Liver (tissue), 9 donors: Measurements from ENCODE around the gene PRDM10. TPM values are rescaled to one million over a fixed set of nuclear protein-coding genes. Genes with fewer than 3 reads are reported as not detected.

ENCODE experiments used
- DNase-seq: peaks from one replicate; pipeline ENCODE4 v3.0.0-alpha.2; 2017; ENCODE audit warnings: low spot score
- H3K27ac ChIP-seq, 2 donors: one replicate each; pipeline ENCODE4 v1.7.0; 2013; ENCODE audit warnings: inconsistent platforms in 2 of 2, low read length in 2 of 2, control low read depth in 1 of 2, low read depth in 1 of 2, mild to moderate bottlenecking in 1 of 2
- H3K27me3 ChIP-seq, 4 donors: one replicate each; pipeline versions ENCODE4 v1.6.1 to v1.7.0; 2013; ENCODE audit warnings: low read length in 3 of 4, inconsistent platforms in 1 of 4, mild to moderate bottlenecking in 1 of 4, moderate library complexity in 1 of 4; ENCODE audit not compliant: control insufficient read depth in 4 of 4, insufficient read depth in 4 of 4
- H3K36me3 ChIP-seq, 4 donors: one replicate each; pipeline versions ENCODE4 v1.6.1 to v1.7.0; 2013; ENCODE audit warnings: low read length in 3 of 4, mild to moderate bottlenecking in 3 of 4, low read depth in 1 of 4, moderate library complexity in 1 of 4; ENCODE audit not compliant: control insufficient read depth in 4 of 4, insufficient read depth in 3 of 4
- H3K4me1 ChIP-seq, 4 donors: one replicate each; pipeline versions ENCODE4 v1.6.1 to v1.7.0; 2013; ENCODE audit warnings: low read length in 3 of 4, mild to moderate bottlenecking in 3 of 4, moderate library complexity in 1 of 4; ENCODE audit not compliant: control insufficient read depth in 4 of 4, insufficient read depth in 4 of 4
- H3K4me3 ChIP-seq, 3 donors: one replicate each; pipeline versions ENCODE4 v1.6.1 to v1.7.0; 2013; ENCODE audit warnings: low read length in 3 of 3, control low read depth in 1 of 3, low read depth in 1 of 3, mild to moderate bottlenecking in 1 of 3
- H3K9ac ChIP-seq, 2 donors: one replicate each; pipeline ENCODE4 v1.7.0; 2013; ENCODE audit warnings: low read length in 2 of 2, mild to moderate bottlenecking in 2 of 2, moderate library complexity in 2 of 2, control low read depth in 1 of 2, low read depth in 1 of 2
- H3K9me3 ChIP-seq, 4 donors: one replicate each; pipeline versions ENCODE4 v1.6.1 to v1.7.0; 2013; ENCODE audit warnings: low read length in 3 of 4; ENCODE audit not compliant: control insufficient read depth in 4 of 4
- EGR1 ChIP-seq, 2 donors: IDR thresholded peaks; 2 replicates each; pipeline ENCODE4 v1.6.1; 2016 to 2018; ENCODE audit warnings: antibody characterized with exemption in 2 of 2, low read depth in 2 of 2
- FOXA1 ChIP-seq: IDR thresholded peaks from 2 replicates; pipeline ENCODE4 v1.6.1; 2016; ENCODE audit warnings: antibody characterized with exemption
- FOXA2 ChIP-seq: IDR thresholded peaks from 2 replicates; pipeline ENCODE4 v1.6.1; 2016; ENCODE audit warnings: antibody characterized with exemption
- GABPA ChIP-seq, 2 donors: IDR thresholded peaks in 1 of 2; conservative IDR thresholded peaks in 1 of 2; 2 replicates each; pipeline ENCODE4 v1.6.1; 2016; ENCODE audit warnings: antibody characterized with exemption in 2 of 2, mild to moderate bottlenecking in 1 of 2, moderate library complexity in 1 of 2
- HNF4A ChIP-seq, 2 donors: conservative IDR thresholded peaks; 2 replicates each; pipeline ENCODE4 v1.6.1; 2016; ENCODE audit warnings: antibody characterized with exemption in 2 of 2, mild to moderate bottlenecking in 2 of 2
- HNF4G ChIP-seq: IDR thresholded peaks from 2 replicates; pipeline ENCODE4 v1.6.1; 2016; ENCODE audit warnings: antibody characterized with exemption
- JUND ChIP-seq, 2 donors: IDR thresholded peaks; 2 replicates each; pipeline ENCODE4 v1.6.1; 2016; ENCODE audit warnings: antibody characterized with exemption in 2 of 2
- NR2F2 ChIP-seq: IDR thresholded peaks from 2 replicates; pipeline ENCODE4 v1.6.1; 2016; ENCODE audit warnings: antibody characterized with exemption
- RAD21 ChIP-seq, 2 donors: IDR thresholded peaks; 2 replicates each; pipeline ENCODE4 v1.6.1; 2016; ENCODE audit warnings: antibody characterized with exemption in 2 of 2, mild to moderate bottlenecking in 2 of 2
- RXRA ChIP-seq, 2 donors: IDR thresholded peaks; 2 replicates each; pipeline ENCODE4 v1.6.1; 2017 to 2018; ENCODE audit warnings: antibody characterized with exemption in 2 of 2, mild to moderate bottlenecking in 1 of 2
- SP1 ChIP-seq: IDR thresholded peaks from 2 replicates; pipeline ENCODE4 v1.6.1; 2018; ENCODE audit warnings: antibody characterized with exemption, mild to moderate bottlenecking
- TAF1 ChIP-seq: conservative IDR thresholded peaks from 2 replicates; pipeline ENCODE4 v1.6.1; 2016; ENCODE audit warnings: antibody characterized with exemption, mild to moderate bottlenecking
- YY1 ChIP-seq: IDR thresholded peaks from 2 replicates; pipeline ENCODE4 v1.6.1; 2016; ENCODE audit warnings: antibody characterized with exemption, mild to moderate bottlenecking
- WGBS: extraction: QIAGEN DNeasy Blood & Tissue Kit; methylation state at CpG from one replicate; pipeline ENCODE4 v1.1.7; 2013; 5-methylcytosine and 5-hydroxymethylcytosine counted together
- polyA plus RNA-seq, 2 donors: library from polyadenylated mRNA; stranded (reverse) in 1 of 2; unstranded in 1 of 2; fragments of 200-250 nt in 1 of 2; fragments of >200 nt in 1 of 2; fragmentation: Nextera tagmentation in 1 of 2; extraction: Ambion mirVana in 1 of 2; gene quantifications; one replicate each; pipeline versions ENCODE4 v1.2.1 to v1.2.3, GENCODE V29; 2013 to 2015
- total RNA-seq, 2 donors: library from RNA; depleted of rRNA; stranded (reverse); fragments of >200 nt; gene quantifications; one replicate each; pipeline ENCODE4 v1.2.3, GENCODE V29; 2014
- TF ChIP-seq, protein P1 (sequence below): IDR thresholded peaks from 2 replicates; pipeline ENCODE4 v1.6.1; 2016; ENCODE audit warnings: antibody characterized with exemption, mild to moderate bottlenecking
- TF ChIP-seq, protein P2 (sequence below): IDR thresholded peaks from 2 replicates; pipeline ENCODE4 v1.6.1; 2016; ENCODE audit warnings: antibody characterized with exemption
- TF ChIP-seq, protein P3 (sequence below): IDR thresholded peaks from 2 replicates; pipeline ENCODE4 v1.6.1; 2016; ENCODE audit warnings: antibody characterized with exemption
- TF ChIP-seq, protein P4 (sequence below): fragments of 150-350 bp; IDR thresholded peaks from 2 replicates; pipeline ENCODE4 v1.5.1; 2017; ENCODE audit warnings: improper control_type of control experiment, low read depth, low read length; ENCODE audit not compliant: missing input control
- TF ChIP-seq, protein P5 (sequence below): IDR thresholded peaks from 2 replicates; pipeline ENCODE4 v1.6.1; 2016; ENCODE audit warnings: antibody characterized with exemption
- donor health status: healthy.
- donor health status: healthy.
- donor health status: healthy.
- donor health status: healthy.
- donor health status: healthy.

Gene PRDM10
- total and polyA plus RNA-seq, 4 donors = 1.4 to 7.2 (median 3.9) TPM

DNA sequence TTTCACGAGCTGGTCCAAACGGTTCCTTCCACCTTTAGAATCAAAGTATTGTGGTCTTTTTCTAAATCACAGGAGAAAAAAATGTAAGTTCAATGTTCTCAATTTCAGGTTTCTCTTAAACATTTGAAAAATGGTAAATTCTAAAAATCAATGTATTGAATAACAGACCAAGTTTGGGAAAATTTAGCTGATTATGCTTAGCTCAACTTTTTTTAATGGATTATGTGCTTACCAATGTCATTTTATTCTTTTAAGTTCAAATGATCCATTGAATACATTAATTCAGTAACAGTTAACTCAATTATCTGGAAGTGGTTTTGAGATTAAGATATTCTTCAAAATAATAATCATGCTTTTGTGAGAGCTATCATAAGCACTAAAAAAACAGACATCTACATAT is 5.1 kb downstream of the PRDM10 start:
- no peak for DNase-seq
- no peak for TF ChIP-seq FOXA2
- TF ChIP-seq, protein P1, sequence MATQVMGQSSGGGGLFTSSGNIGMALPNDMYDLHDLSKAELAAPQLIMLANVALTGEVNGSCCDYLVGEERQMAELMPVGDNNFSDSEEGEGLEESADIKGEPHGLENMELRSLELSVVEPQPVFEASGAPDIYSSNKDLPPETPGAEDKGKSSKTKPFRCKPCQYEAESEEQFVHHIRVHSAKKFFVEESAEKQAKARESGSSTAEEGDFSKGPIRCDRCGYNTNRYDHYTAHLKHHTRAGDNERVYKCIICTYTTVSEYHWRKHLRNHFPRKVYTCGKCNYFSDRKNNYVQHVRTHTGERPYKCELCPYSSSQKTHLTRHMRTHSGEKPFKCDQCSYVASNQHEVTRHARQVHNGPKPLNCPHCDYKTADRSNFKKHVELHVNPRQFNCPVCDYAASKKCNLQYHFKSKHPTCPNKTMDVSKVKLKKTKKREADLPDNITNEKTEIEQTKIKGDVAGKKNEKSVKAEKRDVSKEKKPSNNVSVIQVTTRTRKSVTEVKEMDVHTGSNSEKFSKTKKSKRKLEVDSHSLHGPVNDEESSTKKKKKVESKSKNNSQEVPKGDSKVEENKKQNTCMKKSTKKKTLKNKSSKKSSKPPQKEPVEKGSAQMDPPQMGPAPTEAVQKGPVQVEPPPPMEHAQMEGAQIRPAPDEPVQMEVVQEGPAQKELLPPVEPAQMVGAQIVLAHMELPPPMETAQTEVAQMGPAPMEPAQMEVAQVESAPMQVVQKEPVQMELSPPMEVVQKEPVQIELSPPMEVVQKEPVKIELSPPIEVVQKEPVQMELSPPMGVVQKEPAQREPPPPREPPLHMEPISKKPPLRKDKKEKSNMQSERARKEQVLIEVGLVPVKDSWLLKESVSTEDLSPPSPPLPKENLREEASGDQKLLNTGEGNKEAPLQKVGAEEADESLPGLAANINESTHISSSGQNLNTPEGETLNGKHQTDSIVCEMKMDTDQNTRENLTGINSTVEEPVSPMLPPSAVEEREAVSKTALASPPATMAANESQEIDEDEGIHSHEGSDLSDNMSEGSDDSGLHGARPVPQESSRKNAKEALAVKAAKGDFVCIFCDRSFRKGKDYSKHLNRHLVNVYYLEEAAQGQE = no peak
- TF ChIP-seq, protein P2, sequence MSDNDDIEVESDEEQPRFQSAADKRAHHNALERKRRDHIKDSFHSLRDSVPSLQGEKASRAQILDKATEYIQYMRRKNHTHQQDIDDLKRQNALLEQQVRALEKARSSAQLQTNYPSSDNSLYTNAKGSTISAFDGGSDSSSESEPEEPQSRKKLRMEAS = no peak
- no peak for TF ChIP-seq FOXA1
- no peak for TF ChIP-seq RXRA (IDR thresholded peaks at IDR 0.05)
- TF ChIP-seq, protein P3, sequence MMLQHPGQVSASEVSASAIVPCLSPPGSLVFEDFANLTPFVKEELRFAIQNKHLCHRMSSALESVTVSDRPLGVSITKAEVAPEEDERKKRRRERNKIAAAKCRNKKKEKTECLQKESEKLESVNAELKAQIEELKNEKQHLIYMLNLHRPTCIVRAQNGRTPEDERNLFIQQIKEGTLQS = no peak
- TF ChIP-seq, protein P4, sequence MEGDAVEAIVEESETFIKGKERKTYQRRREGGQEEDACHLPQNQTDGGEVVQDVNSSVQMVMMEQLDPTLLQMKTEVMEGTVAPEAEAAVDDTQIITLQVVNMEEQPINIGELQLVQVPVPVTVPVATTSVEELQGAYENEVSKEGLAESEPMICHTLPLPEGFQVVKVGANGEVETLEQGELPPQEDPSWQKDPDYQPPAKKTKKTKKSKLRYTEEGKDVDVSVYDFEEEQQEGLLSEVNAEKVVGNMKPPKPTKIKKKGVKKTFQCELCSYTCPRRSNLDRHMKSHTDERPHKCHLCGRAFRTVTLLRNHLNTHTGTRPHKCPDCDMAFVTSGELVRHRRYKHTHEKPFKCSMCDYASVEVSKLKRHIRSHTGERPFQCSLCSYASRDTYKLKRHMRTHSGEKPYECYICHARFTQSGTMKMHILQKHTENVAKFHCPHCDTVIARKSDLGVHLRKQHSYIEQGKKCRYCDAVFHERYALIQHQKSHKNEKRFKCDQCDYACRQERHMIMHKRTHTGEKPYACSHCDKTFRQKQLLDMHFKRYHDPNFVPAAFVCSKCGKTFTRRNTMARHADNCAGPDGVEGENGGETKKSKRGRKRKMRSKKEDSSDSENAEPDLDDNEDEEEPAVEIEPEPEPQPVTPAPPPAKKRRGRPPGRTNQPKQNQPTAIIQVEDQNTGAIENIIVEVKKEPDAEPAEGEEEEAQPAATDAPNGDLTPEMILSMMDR = no peak
- TF ChIP-seq JUND (IDR thresholded peaks at IDR 0.05) = no peak
- TF ChIP-seq HNF4G = no peak
- TF ChIP-seq GABPA (IDR thresholded peaks at IDR 0.05 in 1 of 2, conservative IDR thresholded peaks at IDR 0.05 in 1 of 2) = no peak
- no peak for TF ChIP-seq TAF1
- TF ChIP-seq EGR1 (IDR thresholded peaks at IDR 0.05; ENCODE audit: low read depth in 2 of 2) = no peak
- TF ChIP-seq, protein P5, sequence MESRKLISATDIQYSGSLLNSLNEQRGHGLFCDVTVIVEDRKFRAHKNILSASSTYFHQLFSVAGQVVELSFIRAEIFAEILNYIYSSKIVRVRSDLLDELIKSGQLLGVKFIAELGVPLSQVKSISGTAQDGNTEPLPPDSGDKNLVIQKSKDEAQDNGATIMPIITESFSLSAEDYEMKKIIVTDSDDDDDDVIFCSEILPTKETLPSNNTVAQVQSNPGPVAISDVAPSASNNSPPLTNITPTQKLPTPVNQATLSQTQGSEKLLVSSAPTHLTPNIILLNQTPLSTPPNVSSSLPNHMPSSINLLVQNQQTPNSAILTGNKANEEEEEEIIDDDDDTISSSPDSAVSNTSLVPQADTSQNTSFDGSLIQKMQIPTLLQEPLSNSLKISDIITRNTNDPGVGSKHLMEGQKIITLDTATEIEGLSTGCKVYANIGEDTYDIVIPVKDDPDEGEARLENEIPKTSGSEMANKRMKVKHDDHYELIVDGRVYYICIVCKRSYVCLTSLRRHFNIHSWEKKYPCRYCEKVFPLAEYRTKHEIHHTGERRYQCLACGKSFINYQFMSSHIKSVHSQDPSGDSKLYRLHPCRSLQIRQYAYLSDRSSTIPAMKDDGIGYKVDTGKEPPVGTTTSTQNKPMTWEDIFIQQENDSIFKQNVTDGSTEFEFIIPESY = no peak
- TF ChIP-seq HNF4A (conservative IDR thresholded peaks at IDR 0.05) = no peak
- TF ChIP-seq RAD21 (IDR thresholded peaks at IDR 0.05) = no peak
- TF ChIP-seq YY1 = no peak
- no peak for TF ChIP-seq NR2F2
- TF ChIP-seq SP1 = no peak
- Histone ChIP-seq H3K4me3 (no peak overlapping the region), H3K4me1 (peaks cover 13 to 54% (median 40%) of the 10 kb centered on the region in 4 donors), H3K9ac (no peak overlapping the region), H3K9me3 (no peaks in the 10 kb centered on the region), H3K36me3 (no peaks in the 10 kb centered on the region), H3K27me3 (no peaks in the 10 kb centered on the region), H3K27ac (peak overlapping the region in 1 of 2 donors; percentile 62)
- 91% methylated on average over 2 of the region's 2 CpGs for WGBS
